Mesenchymal stem cell (in vitro differentiated cells and primary cell): ENCODE measurements around the gene CXCL10.
A peak's percentile ranks its signal among the peaks of the same experiment; 100 is the strongest.

Experiments used
- DNase-seq: peaks from one replicate; pipeline ENCODE4 v3.0.0-alpha.2; 2013
- H2AFZ ChIP-seq: one replicate; pipeline ENCODE4 v1.6.1; 2013; ENCODE audit warnings: low read depth, mild to moderate bottlenecking, control low read depth, inconsistent platforms, low read length, moderate library complexity
- H2AK5ac ChIP-seq: 2 replicates; pipeline ENCODE4 v1.6.1; 2013; ENCODE audit warnings: low read length, moderate library complexity, mild to moderate bottlenecking, inconsistent platforms; ENCODE audit not compliant: severe bottlenecking
- H2BK120ac ChIP-seq: one replicate; pipeline ENCODE4 v1.6.1; 2013; ENCODE audit warnings: low read depth, mild to moderate bottlenecking, inconsistent platforms, low read length, moderate library complexity
- H2BK12ac ChIP-seq, 2 experiments: one replicate each; pipeline ENCODE4 v1.6.1; 2013; ENCODE audit warnings: inconsistent platforms in 2 of 2, low read length in 2 of 2, mild to moderate bottlenecking in 2 of 2, moderate library complexity in 2 of 2, control low read depth in 1 of 2
- H2BK15ac ChIP-seq: one replicate; pipeline ENCODE4 v1.6.1; 2013; ENCODE audit warnings: mild to moderate bottlenecking, low read depth, inconsistent platforms; ENCODE audit not compliant: poor library complexity, severe bottlenecking
- H2BK5ac ChIP-seq: 2 replicates; pipeline ENCODE4 v1.6.1; 2013; ENCODE audit warnings: low read depth, mild to moderate bottlenecking, low read length, control low read depth, inconsistent platforms; ENCODE audit not compliant: poor library complexity, severe bottlenecking
- H3K14ac ChIP-seq, 2 experiments: one replicate each; pipeline ENCODE4 v1.6.1; 2013; ENCODE audit warnings: inconsistent platforms in 2 of 2, low read length in 2 of 2, control low read depth in 1 of 2, mild to moderate bottlenecking in 1 of 2, moderate library complexity in 1 of 2
- H3K18ac ChIP-seq, 2 experiments: one replicate each; pipeline ENCODE4 v1.6.1; 2013; ENCODE audit warnings: inconsistent platforms in 2 of 2, low read length in 2 of 2, control low read depth in 1 of 2, low read depth in 1 of 2, mild to moderate bottlenecking in 1 of 2
- H3K23ac ChIP-seq, 2 experiments: one replicate each; pipeline ENCODE4 v1.6.1; 2013; ENCODE audit warnings: inconsistent platforms in 2 of 2, low read length in 2 of 2, mild to moderate bottlenecking in 2 of 2, moderate library complexity in 2 of 2, control low read depth in 1 of 2
- H3K27ac ChIP-seq: 2 replicates; pipeline ENCODE4 v1.5.1; 2013; ENCODE audit warnings: mild to moderate bottlenecking, moderate library complexity, low read length, control low read depth, inconsistent platforms; ENCODE audit not compliant: poor library complexity, severe bottlenecking
- H3K27me3 ChIP-seq, 2 experiments: 2 replicates each; pipeline versions ENCODE4 v1.6.1 to v1.7.0; 2013; ENCODE audit warnings: low read length in 2 of 2, mild to moderate bottlenecking in 2 of 2, moderate library complexity in 2 of 2, control low read depth in 1 of 2, inconsistent platforms in 1 of 2; ENCODE audit not compliant: control insufficient read depth in 1 of 2, insufficient read depth in 1 of 2
- H3K36me3 ChIP-seq, 2 experiments: 2 replicates each; pipeline versions ENCODE4 v1.6.1 to v1.7.0; 2013; ENCODE audit warnings: low read length in 2 of 2, control low read depth in 1 of 2, inconsistent platforms in 1 of 2, low read depth in 1 of 2, mild to moderate bottlenecking in 1 of 2; ENCODE audit not compliant: insufficient read depth in 2 of 2, control insufficient read depth in 1 of 2
- H3K4ac ChIP-seq, 2 experiments: one replicate each; pipeline ENCODE4 v1.6.1; 2013; ENCODE audit warnings: inconsistent platforms in 2 of 2, low read length in 2 of 2, mild to moderate bottlenecking in 2 of 2, moderate library complexity in 2 of 2, control low read depth in 1 of 2, low read depth in 1 of 2
- H3K4me1 ChIP-seq: 2 replicates; pipeline ENCODE4 v1.6.1; 2013; ENCODE audit warnings: low read depth, low read length, control low read depth; ENCODE audit not compliant: control insufficient read depth, insufficient read depth
- H3K4me2 ChIP-seq: 2 replicates; pipeline ENCODE4 v1.6.1; 2013; ENCODE audit warnings: low read length, mild to moderate bottlenecking, inconsistent platforms; ENCODE audit not compliant: poor library complexity, severe bottlenecking
- H3K4me3 ChIP-seq, 2 experiments: 2 replicates each; pipeline versions ENCODE4 v1.5.1 to v1.7.0; 2013; ENCODE audit warnings: low read length in 2 of 2, mild to moderate bottlenecking in 2 of 2, control low read depth in 1 of 2, low read depth in 1 of 2; ENCODE audit not compliant: insufficient read depth in 1 of 2
- H3K79me1 ChIP-seq: replicated peaks from 2 replicates; pipeline ENCODE4 v1.6.1; 2013; ENCODE audit warnings: mild to moderate bottlenecking, control low read depth, low read length, inconsistent platforms; ENCODE audit not compliant: poor library complexity, severe bottlenecking
- H3K9ac ChIP-seq: 2 replicates; pipeline ENCODE4 v1.7.0; 2013; ENCODE audit warnings: mild to moderate bottlenecking, low read length, moderate library complexity
- H3K9me3 ChIP-seq: 2 replicates; pipeline ENCODE4 v1.7.0; 2013; ENCODE audit warnings: mild to moderate bottlenecking, low read length; ENCODE audit not compliant: control insufficient read depth
- H4K8ac ChIP-seq: one replicate; pipeline ENCODE4 v1.6.1; 2013; ENCODE audit warnings: inconsistent platforms, mild to moderate bottlenecking, low read length, moderate library complexity
- H4K91ac ChIP-seq: one replicate; pipeline ENCODE4 v1.6.1; 2013; ENCODE audit warnings: mild to moderate bottlenecking, low read length, inconsistent platforms
- WGBS: methylation state at CpG from one replicate; pipeline ENCODE4 v1.1.7; 2013; ENCODE audit warnings: mixed read lengths; 5-methylcytosine and 5-hydroxymethylcytosine counted together

Gene CXCL10

DNA sequence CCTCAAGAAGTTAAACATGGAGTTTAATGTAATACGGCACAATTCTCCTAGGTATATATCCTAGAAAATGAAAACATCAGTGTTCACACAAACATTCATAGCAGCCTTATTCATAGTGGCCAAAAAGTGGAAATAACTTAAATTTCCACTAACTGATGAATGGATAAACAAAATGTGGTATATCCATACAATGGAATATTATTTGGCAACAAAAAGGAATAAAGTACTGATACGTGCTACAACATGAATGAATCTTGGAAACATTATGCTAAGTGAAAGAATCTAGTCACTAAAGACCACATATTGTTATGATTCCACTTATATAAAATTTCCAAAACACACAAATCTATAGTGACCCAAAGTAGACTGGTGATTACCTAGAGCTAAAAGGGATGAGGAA, 47.1 kb downstream of the CXCL10 start:
- Histone ChIP-seq H2BK15ac (no peak overlapping the region), H2BK120ac (no peak overlapping the region), H4K8ac (no peak overlapping the region), H3K27me3 (no peaks in the 10 kb centered on the region), H2AFZ (no peak overlapping the region), H3K79me1 (peaks cover 21% of the 10 kb centered on the region), H3K4me1 (no peaks in the 10 kb centered on the region), H2BK12ac (no peak overlapping the region), H3K9me3 (no peaks in the 10 kb centered on the region), H3K9ac (no peak overlapping the region), H3K36me3 (peaks cover 22 to 90% of the 10 kb centered on the region in 2 experiments), H2AK5ac (no peak overlapping the region), H4K91ac (no peak overlapping the region), H3K4me3 (no peak overlapping the region), H3K23ac (no peak overlapping the region), H3K18ac (no peak overlapping the region), H2BK5ac (no peak overlapping the region), H3K14ac (no peak overlapping the region), H3K4ac (no peak overlapping the region), H3K4me2 (no peak overlapping the region), H3K27ac (no peak overlapping the region)
- no peak for DNase-seq
- WGBS = no CpG with 5 or more reads among the region's 2 CpGs

DNA sequence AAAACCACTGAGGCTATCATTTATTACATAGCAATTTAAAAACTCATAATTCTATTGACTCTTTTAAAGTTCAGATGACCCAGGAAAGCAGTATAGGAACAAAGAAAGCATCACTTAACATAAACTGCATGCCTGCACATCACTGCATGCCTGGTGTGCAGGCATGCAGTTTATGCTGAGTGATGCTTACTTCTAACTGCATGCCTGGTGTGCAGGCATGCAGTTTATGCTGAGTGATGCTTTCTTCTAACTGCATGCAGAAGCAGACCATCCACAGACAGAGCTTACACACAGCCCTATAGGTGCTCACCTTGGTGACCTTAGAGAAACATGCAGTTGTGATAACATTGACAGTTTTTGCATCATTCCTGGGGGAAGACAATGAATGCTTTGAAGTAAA, 49.5 kb downstream of the CXCL10 start:
- Histone ChIP-seq H4K8ac (no peak overlapping the region), H4K91ac (no peak overlapping the region), H2AK5ac (no peak overlapping the region), H3K79me1 (peaks cover 18% of the 10 kb centered on the region), H3K4me1 (no peaks in the 10 kb centered on the region), H2BK12ac (no peak overlapping the region), H2BK120ac (no peak overlapping the region), H3K18ac (no peak overlapping the region), H3K36me3 (peaks cover 24 to 94% of the 10 kb centered on the region in 2 experiments), H3K4me2 (no peak overlapping the region), H2AFZ (no peak overlapping the region), H2BK15ac (no peak overlapping the region), H3K27ac (peak overlapping the region; percentile 90), H3K4me3 (no peak overlapping the region), H2BK5ac (no peak overlapping the region), H3K23ac (no peak overlapping the region), H3K9ac (no peak overlapping the region), H3K4ac (no peak overlapping the region), H3K27me3 (no peaks in the 10 kb centered on the region), H3K9me3 (no peaks in the 10 kb centered on the region), H3K14ac (no peak overlapping the region)
- no peak for DNase-seq
